Stimulated activated CD4-positive, alpha-beta T cell treated with anti-CD3 and anti-CD28 coated beads, Interleukin-1b, Interleukin-23, amount 100 ng/mL, for 4 hours (primary cell): Measurements from ENCODE around the gene CFLAR.
"Not testable (repeated sequence)": the region's sequence is repeated elsewhere in the genome, so short reads cannot be mapped to it uniquely, and the experiment has no call there.

ENCODE experiments used
- DNase-seq, 2 donors: peaks; one replicate each; pipeline ENCODE4 v3.0.0-alpha.2; 2020; ENCODE audit warnings: low read depth in 2 of 2

CFLAR gene

DNA sequence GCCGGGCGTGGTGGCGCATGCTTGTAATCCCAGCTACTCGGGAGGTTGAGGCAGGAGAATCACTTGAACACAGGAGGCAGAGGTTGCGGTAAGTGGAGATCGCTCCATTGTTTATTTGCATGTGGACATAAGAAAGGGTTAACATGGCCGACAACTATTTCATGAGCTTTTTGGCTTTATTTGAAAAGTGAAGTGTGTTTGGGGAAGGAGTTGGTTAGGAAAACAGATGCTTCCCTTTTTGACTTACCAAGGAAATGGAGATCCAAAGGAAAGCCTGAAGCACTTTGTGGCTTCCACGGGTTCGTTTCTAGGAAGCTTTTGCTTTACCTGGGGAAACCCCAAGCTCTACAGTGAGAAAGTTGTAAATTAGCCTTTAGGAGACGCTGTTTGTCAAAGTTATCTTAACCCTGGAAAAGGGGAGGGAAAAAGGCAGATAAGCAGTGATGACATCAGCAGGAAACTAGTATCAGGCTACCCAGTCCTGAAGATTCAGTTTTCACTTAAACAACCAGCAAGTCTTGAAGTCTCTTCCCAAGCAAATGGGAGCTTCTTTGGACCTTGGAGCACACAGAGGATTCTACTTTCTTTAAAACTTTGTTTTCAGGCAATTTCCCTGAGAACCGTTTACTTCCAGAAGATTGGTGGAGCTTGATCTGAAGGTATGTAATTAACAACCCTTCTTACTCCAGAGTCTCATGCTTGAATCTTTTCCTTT lies 66.8 kb downstream of the CFLAR start, which contains the start of gene CASP10:
Gene CASP10, plus strand, starts transcription at position 492 of the 715 bp plus-strand sequence. CDS start 2,637 bp downstream, outside the sequence.
- DNase-seq = no peak

GRCh38 chr2:201183365-201183727 lies 67.4 kb downstream of the CFLAR start:
- DNase-seq = no peak

- not testable (repeated sequence) for DNase-seq
Measured at GRCh38 chr2:201183835-201184234, 67.9 kb downstream of the CFLAR start.

DNA sequence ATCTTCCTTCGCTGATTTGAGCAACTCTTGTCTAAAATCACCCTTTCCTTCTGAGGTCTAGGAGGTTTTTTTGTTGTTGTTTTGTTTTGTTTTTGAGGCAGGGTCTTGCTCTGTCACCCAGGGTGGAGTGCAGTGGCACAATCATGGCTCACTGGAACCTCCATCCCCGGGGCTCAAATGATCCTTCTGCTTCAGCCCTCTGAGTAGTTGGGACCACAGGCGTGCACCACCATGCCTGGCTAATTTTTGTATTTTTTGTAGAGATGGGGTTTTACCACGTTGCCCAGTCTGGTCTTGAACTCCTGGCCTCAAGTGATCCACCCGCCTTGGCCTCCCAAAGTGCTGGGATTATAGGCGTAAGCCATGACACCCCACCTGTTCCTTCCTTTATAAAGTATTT lies 68.3 kb downstream of the CFLAR start:
- not testable (repeated sequence) for DNase-seq

DNA sequence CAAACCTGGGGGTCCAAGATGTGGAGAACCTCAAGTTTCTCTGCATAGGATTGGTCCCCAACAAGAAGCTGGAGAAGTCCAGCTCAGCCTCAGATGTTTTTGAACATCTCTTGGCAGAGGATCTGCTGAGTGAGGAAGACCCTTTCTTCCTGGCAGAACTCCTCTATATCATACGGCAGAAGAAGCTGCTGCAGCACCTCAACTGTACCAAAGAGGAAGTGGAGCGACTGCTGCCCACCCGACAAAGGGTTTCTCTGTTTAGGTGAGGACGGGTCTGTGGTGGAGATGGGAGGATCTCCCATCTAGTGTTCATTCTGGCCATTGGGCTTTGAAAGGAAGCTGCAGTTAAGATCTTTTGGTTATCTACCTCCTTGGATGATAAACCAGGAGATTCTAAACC lies 69.9 kb downstream of the CFLAR start:
- DNase-seq = no peak

GRCh38 chr2:201186982-201187381 lies 71.0 kb downstream of the CFLAR start:
- DNase-seq = no peak

DNA sequence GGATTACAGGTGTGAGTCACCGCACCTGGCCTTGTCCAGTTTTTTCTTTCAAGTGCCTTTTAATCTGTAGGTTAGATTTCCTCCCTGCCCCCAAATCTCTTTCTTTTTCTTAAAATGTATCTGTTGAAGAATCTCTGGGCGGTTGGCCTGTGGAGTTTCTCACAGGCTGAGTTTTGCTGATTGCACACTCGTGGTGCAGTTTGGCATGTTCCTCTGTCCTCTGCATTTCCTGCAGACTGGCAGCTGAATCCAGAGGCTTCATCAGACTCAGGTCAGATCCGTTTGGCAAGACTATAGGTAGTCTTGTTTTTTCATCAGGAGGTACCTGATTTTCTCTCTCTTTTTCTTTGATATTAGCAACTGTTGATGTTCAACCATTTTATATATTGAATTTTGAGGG lies 72.5 kb downstream of the CFLAR start:
- DNase-seq = no peak

DNA sequence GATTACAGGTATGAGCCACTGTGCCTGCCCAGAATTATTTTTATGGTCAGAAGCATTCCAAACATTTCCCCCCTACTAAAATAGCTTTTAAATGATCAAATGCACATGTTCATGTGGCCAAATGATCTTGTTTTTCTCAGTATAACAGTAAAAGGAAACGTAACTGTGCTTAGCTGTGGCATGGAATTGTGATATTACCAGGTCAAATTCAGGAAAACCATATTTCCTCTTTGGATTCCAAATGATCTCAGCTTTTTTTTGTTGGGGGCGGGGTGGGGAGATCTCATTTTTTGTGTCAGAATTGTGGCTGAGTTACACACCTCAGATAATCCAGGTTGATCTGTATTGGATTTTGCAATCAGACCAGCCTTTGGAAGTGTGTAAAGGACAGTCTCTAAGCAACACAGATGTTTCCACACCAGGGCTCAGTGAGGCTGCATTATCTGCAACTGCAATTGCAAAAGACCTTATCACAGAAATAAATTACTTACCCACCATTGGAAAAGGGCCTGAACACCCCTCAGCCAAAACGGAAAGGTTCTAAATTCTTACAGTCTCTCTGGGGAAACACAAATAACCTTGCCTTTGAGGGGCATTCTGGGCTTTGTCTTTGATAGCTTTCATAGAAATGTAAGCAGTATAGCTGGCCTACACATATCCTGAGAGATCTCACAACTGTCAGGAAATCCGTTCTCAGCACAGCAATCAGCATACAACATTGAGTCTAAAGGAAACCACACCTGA lies 75.3 kb downstream of the CFLAR start:
- DNase-seq = no peak

GRCh38 chr2:201194097-201194496 lies 78.1 kb downstream of the CFLAR start:
- no peak for DNase-seq

GRCh38 chr2:201195331-201195730 lies 79.4 kb downstream of the CFLAR start:
- no peak for DNase-seq

GRCh38 chr2:201196003-201196402 lies 80.0 kb downstream of the CFLAR start:
- DNase-seq = no peak

GRCh38 chr2:201196803-201197202 lies 80.8 kb downstream of the CFLAR start:
- no peak for DNase-seq

DNA sequence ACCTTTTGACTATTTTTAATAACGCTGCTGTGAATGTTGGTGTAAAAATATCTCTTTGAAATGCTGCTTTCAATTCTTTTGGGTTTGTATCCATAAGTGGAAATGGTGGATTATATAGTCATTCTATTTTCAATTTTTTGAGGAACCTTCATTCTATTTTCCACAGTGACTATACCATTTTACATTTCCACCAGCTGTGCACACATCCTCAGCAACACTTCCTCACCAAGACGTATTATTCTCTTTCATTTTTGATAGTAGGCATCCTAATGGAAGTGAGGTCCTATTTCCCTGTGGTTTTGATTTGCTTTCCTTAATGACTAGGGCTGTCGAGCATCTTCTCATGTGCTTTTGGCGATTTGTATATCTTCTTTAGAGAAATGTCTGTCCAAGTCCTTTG lies 81.8 kb downstream of the CFLAR start:
- no peak for DNase-seq

- DNase-seq = no peak
Measured at GRCh38 chr2:201199847-201200246, 83.9 kb downstream of the CFLAR start.

DNA sequence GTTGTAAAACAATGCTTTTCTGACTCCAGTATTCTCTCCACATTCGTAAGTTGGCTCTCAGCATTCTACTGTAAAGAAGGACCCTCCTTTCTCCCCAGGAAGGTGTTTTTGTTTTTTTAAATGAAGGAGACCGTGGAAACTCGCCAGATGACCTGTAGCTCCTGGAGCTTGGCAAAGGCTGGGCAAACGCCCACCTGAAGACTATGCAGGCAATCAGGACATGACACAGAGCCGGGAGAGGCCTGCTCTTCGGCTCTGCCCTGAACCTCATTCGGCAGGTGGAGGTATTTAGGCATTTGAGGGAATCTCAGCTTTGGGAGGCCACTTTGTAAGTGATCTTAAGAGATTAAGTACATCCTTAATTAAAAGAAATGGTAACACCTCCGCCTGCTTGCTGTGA lies 84.4 kb downstream of the CFLAR start:
- no peak for DNase-seq

GRCh38 chr2:201201371-201201770 lies 85.4 kb downstream of the CFLAR start:
- DNase-seq = no peak

GRCh38 chr2:201203916-201204654 lies 88.1 kb downstream of the CFLAR start:
- no peak for DNase-seq

- no peak for DNase-seq
Measured at GRCh38 chr2:201204655-201205514, 88.9 kb downstream of the CFLAR start.

GRCh38 chr2:201205515-201205849 lies 89.5 kb downstream of the CFLAR start:
- DNase-seq = no peak

GRCh38 chr2:201208563-201209252 lies 92.7 kb downstream of the CFLAR start:
- no peak for DNase-seq

GRCh38 chr2:201215963-201216362 lies 100.0 kb downstream of the CFLAR start:
- DNase-seq = no peak
